GM21717 (cell line): ENCODE results near the gene DIP2A.
"Not testable (repeated sequence)": the region's sequence is repeated elsewhere in the genome, so short reads cannot be mapped to it uniquely, and the experiment has no call there.

Experiments
- ATAC-seq: cut with Tn5 transposase; IDR thresholded peaks from one replicate; pipeline ENCODE4 v1.9.1; 2021; ENCODE audit warnings: mild to moderate bottlenecking, moderate library complexity; ENCODE audit not compliant: unreplicated experiment

Gene DIP2A

DNA sequence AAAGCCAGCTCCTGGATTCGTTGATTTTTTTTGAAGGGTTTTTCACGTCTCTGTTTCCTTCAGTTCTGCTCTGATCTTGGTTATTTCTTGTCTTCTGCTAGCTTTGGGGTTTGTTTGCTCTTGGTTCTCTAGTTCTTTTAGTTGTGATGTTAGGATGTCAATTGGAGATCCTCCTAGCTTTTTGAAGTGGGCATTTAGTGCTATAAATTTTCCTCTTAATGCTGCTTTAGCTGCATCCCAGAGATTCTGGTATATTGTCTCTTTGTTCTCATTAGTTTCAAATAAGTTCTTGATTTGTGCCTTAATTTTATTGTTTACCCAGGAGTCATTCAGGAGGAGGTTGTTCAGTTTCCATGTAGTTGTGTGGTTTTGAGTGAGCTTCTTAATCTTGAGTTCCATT, 120.7 kb downstream of the DIP2A start:
- ATAC-seq, result not testable (repeated sequence)

DNA sequence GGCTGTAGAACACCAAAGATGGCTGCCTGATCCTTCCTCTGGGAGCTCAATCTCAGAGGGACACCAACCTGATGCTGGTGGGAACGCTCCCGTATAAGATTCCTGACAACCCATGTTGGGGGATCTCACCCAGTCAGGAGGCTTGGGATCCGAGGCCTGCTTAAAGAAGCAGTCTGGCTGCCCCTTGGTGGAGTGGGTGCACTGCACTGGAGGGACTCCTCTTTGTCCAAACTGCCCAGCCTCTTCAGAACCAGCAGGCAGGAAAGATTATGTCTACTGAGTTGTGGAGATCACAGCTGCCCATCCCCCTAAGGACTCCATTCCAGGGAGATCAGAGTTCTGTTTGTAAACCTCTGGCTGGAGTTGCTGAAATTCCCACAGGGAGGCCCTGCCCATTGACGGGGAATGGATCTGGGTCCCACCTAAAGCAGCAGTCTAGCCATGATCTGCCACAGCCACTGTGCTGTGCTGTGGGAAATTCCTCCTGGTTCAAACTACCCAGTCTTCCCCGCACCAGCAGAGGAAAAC, 123.2 kb downstream of the DIP2A start:
- no peak for ATAC-seq

DNA sequence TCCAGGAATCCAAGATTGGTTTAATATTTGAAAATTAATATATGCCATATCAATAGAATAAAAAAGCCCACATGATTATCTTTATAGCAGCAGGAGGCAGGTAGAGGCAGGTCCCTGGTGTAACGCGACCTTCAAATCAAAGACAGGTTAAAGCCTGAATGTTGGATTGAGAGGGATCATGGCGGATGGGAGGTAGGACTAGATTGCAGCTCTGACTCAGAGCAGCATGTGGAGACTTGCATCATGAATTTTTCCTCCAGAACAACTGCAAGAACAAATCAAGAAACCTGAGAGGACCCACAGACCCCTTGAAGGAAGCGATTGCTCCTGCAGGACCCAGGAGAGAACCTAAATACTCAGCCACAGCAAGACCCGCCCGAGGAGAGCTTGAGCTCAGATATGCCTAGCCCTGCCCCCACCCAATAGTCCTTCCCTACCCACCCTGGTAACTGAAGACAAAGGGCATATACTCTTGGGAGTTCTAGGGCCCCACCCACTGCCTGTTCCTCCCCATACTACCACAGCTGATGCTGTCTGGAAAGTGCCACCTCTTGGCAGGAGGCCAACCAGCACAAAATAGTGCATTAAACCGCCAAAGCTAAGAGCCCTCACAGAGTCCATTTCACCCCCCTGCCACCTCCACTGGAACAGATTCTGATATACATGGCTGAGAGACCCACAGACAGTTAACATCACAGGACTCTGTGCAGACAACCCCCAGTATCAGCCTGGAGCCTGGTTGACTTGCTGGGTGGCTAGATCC, 126.7 kb downstream of the DIP2A start:
- no peak for ATAC-seq

DNA sequence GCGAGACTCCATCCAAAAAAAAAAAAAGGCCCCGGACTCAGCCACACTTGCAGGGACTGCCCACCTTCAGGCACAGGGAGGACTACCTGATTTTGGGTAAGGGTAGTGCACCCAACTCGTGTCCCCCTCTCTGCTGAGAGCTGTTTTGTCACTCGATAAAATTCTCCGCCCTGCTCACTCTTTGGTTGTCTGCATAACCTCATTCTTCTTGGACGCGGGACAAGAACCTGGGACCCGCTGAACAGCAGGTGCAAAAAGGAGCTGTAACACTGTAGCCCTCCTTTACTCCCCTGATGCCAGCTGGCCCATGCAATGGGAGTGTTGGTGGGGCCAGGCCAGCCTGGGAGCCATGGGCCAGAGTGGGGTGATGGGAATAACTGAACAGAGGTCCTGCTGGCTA, 135.6 kb downstream of the DIP2A start:
- no peak for ATAC-seq

DNA sequence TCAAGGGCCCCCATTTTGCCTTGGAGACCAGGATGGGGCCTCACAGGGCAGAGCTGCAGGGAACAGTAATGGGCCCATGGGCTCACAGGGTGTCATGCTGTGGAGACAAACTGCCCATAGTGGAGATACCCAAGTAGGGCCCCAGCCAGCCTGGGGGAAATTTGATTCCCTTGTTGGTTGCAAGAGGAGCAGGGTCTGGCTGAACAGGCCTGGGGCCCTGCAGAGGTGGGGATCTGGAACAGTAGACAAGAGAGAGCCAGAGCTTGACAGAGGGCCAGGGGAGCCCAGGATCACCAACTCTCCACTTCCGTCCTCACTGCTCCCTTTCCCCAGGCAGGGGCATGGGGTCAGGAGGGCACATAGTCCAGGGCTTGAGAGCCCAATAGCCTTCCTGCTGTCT, 137.5 kb downstream of the DIP2A start:
- ATAC-seq, result no peak

DNA sequence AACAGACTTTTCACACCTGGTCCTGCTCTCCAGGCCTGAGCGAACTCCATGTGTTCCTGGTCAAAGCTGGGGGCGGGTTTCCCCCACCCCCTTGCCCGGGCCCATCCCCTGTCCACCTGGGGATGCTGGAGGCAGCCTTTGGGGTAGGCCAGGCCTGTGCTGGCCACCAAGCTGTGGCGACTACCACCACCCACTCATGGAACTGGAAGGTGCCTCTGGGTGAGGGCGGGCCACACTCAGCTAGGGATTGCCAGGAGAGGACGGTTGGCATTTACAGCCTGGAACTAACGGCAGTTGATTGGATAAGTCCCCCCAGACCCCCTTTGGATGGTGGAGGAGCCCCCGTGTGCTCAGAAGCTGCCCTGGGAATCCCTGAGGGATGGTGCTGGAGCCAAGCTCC, 138.3 kb downstream of the DIP2A start:
- ATAC-seq, result no peak

DNA sequence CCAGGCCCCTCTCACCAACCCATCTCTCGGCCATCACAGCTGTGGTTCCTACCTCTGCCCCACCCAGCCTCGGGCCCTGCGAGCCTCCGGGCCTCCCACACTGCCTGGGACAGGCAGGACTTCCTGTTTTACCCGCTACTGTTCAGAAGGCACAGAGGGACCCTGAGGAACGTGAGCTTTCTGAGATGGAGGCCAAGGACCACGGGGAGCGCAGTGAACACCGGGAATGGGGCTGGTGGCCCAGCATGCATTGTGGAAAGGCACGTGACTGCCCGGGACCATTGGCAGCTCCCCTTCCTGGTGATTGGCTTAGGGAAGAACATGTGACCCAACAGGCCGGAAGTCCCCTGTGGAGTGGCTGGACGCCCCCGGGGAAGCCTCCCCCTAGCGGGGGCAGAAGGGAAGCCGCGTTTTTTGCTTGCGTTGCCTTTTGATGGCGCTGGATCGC, 139.2 kb downstream of the DIP2A start:
- no peak for ATAC-seq

DNA sequence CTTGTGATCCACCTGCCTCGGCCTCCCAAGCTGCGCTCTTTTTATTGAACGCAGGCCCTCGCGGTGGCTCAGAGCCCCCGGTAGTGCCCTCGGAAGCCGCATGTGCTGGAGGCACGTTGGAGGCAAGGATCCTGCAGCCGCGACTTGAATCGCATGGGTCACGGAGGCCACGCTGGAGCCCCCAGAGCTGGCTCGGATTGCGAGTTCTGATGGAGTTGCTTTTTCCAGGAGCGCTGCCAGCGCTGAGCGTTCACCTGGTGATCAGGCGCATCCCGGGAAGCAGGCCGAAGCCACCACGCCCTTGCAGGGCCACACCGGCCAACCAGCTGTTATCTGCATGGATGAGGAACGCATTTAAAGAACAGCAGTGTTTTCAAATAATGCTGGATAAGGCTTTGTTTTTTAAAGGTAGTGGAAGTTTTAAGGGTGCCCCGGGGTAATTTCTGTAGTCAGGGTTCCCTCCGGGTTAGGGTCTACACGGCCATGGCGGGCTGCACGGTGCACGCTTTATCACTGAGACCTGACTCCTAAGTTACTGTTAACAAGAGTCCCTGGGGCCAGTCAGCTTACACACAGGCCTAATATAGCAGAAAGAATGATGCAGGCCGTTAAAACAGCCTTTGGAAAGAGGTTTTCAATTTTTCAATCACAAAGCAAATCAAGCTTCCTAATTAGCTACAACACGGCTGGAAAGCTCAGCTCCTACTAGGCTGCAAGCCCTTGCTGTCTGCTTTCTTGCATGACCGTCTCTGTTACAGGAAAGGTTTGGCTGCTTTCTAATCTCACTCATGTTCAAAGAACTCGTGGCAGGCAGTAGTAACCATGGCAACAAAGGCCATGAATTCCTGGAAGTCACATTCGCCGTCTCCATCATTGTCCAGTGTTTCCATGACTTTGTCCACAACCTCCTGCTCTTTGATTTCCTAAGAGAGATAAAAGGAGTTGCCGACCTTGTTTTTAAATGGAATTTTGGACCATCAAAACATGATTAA, 140.2 kb downstream of the DIP2A start:
- no peak for ATAC-seq

DNA sequence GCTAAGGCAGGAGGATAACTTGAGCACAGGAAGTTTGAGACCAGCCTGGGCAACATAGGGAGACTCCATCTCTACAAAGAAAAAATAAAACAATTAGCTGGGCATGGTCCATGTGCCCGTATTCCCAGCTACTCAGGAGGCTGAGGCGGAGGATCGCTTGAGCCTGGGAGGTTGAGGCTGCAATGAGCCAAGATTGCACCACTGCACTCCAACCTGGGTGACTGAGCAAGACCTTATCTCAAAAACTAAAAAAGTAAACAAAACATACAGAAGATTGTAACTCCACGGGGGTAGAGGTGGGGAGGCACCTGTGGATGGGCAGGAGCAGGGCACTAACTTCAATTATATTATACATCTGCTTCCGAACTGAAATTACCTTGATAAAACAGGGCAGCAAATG, 141.6 kb downstream of the DIP2A start:
- no peak for ATAC-seq

DNA sequence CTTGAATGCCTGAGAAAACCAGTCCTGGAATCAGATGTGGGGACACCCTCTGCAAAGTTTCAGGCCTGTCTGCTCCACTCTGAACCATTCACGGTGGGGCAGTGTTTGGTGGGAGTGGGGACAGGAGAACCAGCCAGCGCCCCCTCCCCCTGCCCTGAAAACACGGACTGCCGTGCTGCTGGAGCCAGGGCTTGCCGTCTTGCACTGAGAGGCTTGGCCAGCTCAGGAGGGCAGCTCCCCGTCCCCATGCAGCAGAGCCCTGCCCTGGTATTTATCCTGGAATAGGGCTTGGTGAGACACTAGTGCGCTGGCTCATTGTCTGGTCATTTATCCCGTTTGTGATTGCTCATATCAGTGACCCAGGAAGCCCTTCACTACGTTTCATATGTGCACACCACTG, 142.3 kb downstream of the DIP2A start:
- no peak for ATAC-seq

DNA sequence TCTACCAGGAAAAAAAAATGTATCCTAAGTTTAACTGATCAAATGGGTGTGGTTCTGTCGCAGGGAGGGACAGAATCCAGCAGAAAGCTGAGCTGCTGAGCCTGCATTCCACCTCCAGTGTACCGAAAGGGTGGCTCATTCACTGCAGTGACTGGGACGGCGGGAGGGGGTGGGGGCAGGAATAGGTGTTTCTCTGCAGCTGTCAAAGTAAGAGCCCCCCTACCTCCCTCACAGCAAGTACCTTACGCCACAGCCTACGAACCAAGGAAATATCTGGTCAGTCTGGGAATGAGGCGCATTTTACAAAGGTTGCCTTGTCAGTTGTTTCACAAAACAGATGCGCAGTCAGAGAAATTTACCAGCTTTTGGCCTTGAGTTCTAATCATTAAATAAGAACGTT, 144.5 kb downstream of the DIP2A start:
- ATAC-seq, result no peak

DNA sequence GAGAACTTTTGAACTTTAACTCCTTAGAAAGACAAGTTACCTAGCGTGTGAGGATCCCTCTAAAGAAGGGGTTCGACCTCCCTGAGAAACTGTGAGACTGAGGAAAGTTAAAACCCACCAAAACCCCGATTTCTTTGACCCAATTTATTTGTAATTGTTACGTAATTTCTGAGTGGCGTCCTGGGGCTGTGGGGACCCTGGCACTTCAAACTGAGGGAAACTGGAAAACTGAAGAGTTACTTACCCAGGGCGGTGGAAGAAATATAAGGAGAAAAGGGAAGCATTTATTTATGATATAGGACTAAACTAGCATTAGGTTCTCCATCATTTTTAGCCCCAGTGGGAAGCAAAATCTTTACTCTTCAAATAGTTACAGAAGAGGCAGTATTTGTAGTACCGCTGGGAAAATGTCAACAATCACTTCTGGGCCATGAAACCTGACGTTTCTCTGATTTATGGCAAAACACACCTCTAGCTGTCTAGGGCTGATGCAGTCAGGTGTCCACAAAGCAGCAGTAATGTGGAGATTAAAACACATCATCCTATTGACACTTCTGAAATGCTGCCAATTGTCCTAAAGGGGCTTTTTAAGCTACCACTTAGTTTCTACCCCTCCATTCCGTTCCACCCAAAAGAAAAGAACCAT, 145.8 kb downstream of the DIP2A start:
- ATAC-seq, result no peak

DNA sequence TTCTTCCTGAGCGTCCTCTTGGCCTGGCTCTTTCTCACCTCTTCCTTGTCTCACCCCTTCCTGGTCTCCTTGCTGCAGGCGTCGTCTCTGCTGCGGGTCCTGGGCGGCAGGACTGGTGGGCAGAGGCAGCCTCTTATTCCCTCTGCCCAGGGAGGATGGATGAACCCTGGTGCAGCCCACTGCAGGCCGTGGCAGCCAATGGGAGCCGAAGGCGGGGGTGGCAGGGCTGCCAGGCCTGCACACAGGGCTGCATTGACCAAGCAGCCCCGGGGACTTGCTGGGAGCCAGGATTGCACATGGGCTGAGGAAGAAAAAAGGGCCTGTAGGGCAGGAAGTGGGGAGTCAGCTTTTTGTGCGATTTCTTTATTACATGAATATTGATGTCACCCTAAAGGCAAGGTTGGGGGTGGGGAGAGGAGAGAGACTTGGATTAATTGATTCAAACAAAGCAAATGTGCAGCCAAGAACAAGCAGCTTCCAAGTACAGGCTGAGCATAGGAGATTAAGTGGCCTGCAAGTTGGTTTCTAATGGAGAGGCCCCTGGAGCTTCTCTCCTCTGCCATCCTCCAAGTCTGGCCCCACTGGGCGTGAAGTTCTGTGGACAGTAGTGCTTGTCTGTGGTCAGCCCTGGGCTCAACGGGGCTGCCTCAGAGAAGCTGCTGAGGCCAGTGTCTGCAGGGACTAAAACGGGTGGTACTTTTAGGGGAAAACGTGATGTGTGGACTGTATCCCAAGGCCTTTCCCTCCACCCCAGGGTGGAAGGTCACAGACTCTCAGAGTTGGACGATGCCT, 146.5 kb downstream of the DIP2A start, which contains the start of gene S100B:
S100B (minus strand) TSS at position 108 of the 792 bp plus-strand sequence. CDS start 2,667 bp downstream, outside the sequence.
- no peak for ATAC-seq

DNA sequence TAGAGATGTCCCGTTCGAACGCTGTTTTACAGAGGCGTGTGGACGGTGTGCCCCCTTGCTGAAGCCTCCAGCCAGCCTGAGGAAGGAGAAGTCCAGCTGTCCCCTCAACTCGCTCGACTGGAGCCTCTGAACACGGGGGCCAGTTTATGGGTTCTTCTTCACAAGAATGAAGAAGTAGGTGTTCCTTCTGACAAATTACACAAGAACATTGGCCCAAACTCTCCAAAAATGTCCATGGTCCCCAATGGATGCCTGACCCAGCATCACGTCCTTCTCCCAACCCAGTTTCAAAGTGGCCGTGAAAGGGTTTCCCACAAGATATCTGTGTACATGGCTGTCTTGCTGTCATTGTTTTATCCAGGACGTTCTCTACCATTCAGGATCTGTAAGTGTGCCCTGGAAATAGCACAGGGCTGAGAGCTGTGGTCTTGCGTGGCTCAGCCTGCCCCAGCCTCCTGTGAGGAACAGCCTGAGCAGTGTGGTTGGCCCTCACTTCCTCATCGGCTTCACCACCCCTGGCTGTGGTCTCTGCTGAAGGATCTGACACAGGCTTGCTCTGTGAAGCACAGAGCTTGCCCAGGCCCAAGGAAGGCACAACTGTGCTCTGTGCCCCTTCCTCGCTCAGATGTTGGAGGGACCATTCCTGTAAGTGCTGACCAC, 147.2 kb downstream of the DIP2A start:
- ATAC-seq, result peak; percentile 40

DNA sequence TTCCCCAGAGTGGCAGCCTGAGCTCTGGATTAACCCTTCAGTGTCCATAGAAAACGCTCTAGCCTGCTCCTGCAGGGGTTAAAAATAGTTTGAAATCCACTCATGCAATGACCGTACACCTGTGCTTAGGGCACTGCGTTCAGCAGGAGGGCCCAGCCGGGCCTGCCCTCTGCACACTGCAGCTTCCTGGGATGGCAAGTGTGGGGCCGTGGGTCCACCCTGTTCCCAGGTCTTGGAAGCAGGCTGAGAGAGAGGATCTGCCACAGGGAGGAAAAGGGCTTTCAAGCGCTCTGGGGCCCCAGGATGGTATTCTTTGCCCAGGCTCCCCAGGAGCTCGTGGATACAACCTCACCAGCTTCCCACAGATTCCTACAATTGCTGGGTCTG, 147.7 kb downstream of the DIP2A start:
- ATAC-seq, result peak; percentile 22

DNA sequence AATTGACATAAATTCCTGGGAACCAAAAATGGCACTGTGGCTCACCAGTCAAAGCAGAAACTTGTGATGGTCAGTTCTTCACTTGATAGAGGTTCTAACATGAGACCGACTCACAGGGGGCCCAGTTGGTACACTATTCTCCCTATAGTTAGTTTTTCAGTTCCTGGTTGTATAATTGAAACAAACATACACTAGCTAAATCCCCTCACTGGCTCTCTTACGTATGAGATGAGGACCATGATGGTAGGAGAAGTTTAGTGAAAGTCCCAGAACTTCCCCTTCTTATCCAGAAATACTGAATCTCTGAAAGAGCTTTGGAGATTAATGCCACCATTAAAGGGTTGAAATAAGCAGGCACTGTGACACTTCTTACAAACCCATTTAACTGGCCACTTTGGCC, 148.9 kb downstream of the DIP2A start:
- ATAC-seq, result no peak

DNA sequence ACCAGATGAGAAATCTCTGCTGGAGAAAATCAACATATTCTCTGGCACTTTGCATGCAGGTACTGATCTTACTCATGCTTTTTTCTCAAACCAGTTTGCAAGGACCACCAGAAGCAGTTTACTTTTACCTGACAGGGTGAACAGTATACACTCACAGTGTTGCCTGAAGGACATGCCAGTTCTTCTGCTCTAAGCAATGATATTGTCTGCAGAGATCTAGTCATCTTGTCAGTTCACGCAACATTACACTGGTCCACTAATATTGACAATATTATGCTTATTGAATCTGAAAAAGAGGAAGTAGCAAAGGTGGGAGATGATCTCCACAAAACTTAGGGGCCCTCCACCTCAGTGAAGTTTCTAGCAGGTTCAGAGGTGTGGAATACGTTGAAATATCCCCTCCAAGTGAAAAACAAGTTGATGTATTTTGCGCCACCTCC, 150.0 kb downstream of the DIP2A start:
- no peak for ATAC-seq

DNA sequence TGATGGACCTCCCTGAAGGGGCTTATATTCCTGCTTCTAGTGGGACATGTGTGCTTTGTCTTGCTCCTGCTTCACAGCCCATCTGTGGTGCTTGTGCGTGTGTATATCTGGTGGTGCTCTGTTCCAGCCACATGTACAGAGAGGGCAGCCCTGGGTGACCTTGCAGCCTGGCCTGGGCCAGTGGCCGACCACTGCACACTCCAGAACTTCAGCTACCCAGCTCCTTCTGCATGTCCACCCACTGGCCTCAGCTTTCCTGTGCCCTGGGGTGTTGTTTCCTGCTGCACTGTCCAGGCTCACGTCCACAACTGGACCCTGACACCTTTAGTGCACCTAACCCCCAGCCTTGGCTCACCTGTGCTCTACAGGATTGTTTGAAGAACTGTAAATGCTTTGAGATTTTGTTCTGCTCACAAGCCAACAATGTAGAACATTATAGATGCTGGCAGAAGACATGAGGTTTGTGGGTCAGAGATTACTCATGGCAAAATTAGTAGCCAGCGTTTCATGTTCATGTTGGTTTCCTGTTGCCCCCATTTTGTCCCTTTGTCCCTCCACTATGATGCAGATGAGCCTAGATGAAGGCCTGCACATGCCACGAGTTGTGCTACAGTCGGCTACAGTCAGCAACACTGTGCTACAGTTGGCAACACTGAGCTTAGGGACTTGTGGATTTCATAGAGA, 151.5 kb downstream of the DIP2A start:
- ATAC-seq, result no peak

DNA sequence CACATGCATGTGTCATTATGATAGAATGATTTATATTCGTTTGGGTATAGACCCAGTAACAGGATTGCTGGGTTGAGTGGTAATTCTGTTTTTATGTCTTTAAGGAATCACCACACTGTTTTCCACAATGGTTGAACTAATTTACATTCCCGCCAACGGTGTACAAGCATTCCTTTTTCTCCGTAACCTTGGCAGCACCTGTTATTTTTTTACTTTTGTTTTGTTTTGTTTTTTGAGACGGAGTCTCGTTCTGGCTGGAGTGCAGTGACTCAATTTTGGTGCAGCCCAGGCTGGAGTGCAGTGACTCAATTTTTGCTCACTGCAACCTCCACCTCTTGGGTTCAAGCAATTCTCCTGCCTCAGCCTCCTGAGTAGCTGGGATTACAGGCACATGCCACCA, 154.7 kb downstream of the DIP2A start:
- no peak for ATAC-seq
